SKM-1 (cell line): ENCODE data around the gene PAWR.
"Not testable (repeated sequence)": the region's sequence is repeated elsewhere in the genome, so short reads cannot be mapped to it uniquely, and the experiment has no call there.

ENCODE experiments used
- DNase-seq: peaks from one replicate; lab custom pipeline; 2025; ENCODE audit not compliant: unreplicated experiment; lab: John Stamatoyannopoulos, UW

PAWR gene

GRCh38 chr12:79596719-79597350 lies 93.9 kb downstream of the PAWR start:
- DNase-seq: no peak

GRCh38 chr12:79595273-79595672 lies 95.5 kb downstream of the PAWR start:
- DNase-seq: no peak

GRCh38 chr12:79592865-79593264 lies 97.9 kb downstream of the PAWR start:
- no peak for DNase-seq

- no peak for DNase-seq
Observed at GRCh38 chr12:79591988-79592387, 98.8 kb downstream of the PAWR start.

GRCh38 chr12:79590751-79591150 lies 100.0 kb downstream of the PAWR start:
- DNase-seq: no peak

- DNase-seq: no peak
Observed at GRCh38 chr12:79587368-79587767, 103.4 kb downstream of the PAWR start.

- no peak for DNase-seq
Observed at GRCh38 chr12:79585147-79585546, 105.6 kb downstream of the PAWR start.

GRCh38 chr12:79573820-79574219 lies 116.9 kb downstream of the PAWR start:
- no peak for DNase-seq

GRCh38 chr12:79569679-79570078 lies 121.1 kb downstream of the PAWR start:
- no peak for DNase-seq

GRCh38 chr12:79567175-79567563 lies 123.6 kb downstream of the PAWR start:
- no peak for DNase-seq

GRCh38 chr12:79566452-79567174 lies 124.2 kb downstream of the PAWR start:
- no peak for DNase-seq

- not testable (repeated sequence) for DNase-seq
Observed at GRCh38 chr12:79564727-79565350, 125.9 kb downstream of the PAWR start.

- no peak for DNase-seq
Observed at GRCh38 chr12:79563021-79563740, 127.6 kb downstream of the PAWR start.

GRCh38 chr12:79561401-79562132 lies 129.2 kb downstream of the PAWR start:
- no peak for DNase-seq

GRCh38 chr12:79560225-79560889 lies 130.4 kb downstream of the PAWR start:
- DNase-seq: no peak

GRCh38 chr12:79559591-79559990 lies 131.2 kb downstream of the PAWR start:
- DNase-seq: no peak

GRCh38 chr12:79558924-79559469 lies 131.8 kb downstream of the PAWR start:
- no peak for DNase-seq

GRCh38 chr12:79557690-79558315 lies 133.0 kb downstream of the PAWR start:
- no peak for DNase-seq

GRCh38 chr12:79555028-79555925 lies 135.5 kb downstream of the PAWR start:
- no peak for DNase-seq
